ENCODE data around the gene GID8.

GRCh38 chr20:62980970-62981369 lies 43.0 kb downstream of the GID8 start:
- TF ChIP-seq CTCF (IDR thresholded peaks at IDR 0.05 in 2 of 3, conservative IDR thresholded peaks at IDR 0.05 in 1 of 3; ENCODE audit: borderline replicate concordance in 1 of 3, insufficient read depth in 1 of 3, low read depth in 2 of 3, low read length in 2 of 3) (no peak), MAX (IDR thresholded peaks at IDR 0.05) (no peak), ZNF274 (IDR thresholded peaks at IDR 0.05; ENCODE audit: low read depth, low read length) (no peak), EZH2phosphoT487 (IDR thresholded peaks at IDR 0.05; ENCODE audit: borderline replicate concordance) (no peak), ZBTB33 (IDR thresholded peaks at IDR 0.05; ENCODE audit: extremely low read depth, insufficient replicate concordance, low read length) (no peak), SP1 (IDR thresholded peaks at IDR 0.05; ENCODE audit: low read depth) (no peak), CEBPB (IDR thresholded peaks at IDR 0.05; ENCODE audit: low read depth) (no peak), SIN3A (IDR thresholded peaks at IDR 0.05; ENCODE audit: low read depth) (no peak), EZH2 (IDR thresholded peaks at IDR 0.05) (no peak), POLR2A (IDR thresholded peaks at IDR 0.05; ENCODE audit: borderline replicate concordance, extremely low read depth, insufficient read depth, insufficient read length) (no peak)
